Measurements from ENCODE around the gene GADD45A.

Gene GADD45A

DNA sequence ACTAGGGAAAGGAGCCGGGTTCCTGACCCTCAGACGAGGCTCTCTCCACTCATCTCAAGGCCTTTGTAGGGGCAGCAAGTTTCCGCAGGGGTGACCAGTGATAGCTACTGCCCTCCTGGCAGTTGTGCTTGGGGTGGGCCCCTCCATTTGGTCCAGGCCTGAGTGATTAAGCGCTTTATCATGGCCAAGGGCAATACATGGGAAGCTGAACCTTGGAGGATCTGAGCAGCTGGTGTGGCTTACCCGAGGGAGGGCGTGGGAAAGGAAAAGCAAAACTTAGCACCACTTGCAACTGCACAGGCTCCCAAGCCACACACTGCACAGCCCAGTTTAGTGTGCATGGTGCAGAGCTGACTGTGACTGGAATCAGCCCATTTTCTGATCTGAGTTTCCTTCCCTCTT lies 47.8 kb downstream of the GADD45A start:
- TF ChIP-seq, protein P1, sequence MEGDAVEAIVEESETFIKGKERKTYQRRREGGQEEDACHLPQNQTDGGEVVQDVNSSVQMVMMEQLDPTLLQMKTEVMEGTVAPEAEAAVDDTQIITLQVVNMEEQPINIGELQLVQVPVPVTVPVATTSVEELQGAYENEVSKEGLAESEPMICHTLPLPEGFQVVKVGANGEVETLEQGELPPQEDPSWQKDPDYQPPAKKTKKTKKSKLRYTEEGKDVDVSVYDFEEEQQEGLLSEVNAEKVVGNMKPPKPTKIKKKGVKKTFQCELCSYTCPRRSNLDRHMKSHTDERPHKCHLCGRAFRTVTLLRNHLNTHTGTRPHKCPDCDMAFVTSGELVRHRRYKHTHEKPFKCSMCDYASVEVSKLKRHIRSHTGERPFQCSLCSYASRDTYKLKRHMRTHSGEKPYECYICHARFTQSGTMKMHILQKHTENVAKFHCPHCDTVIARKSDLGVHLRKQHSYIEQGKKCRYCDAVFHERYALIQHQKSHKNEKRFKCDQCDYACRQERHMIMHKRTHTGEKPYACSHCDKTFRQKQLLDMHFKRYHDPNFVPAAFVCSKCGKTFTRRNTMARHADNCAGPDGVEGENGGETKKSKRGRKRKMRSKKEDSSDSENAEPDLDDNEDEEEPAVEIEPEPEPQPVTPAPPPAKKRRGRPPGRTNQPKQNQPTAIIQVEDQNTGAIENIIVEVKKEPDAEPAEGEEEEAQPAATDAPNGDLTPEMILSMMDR (conservative IDR thresholded peaks at IDR 0.05) = no peak
- no peak overlapping the region for H3K27ac ChIP-seq

DNA sequence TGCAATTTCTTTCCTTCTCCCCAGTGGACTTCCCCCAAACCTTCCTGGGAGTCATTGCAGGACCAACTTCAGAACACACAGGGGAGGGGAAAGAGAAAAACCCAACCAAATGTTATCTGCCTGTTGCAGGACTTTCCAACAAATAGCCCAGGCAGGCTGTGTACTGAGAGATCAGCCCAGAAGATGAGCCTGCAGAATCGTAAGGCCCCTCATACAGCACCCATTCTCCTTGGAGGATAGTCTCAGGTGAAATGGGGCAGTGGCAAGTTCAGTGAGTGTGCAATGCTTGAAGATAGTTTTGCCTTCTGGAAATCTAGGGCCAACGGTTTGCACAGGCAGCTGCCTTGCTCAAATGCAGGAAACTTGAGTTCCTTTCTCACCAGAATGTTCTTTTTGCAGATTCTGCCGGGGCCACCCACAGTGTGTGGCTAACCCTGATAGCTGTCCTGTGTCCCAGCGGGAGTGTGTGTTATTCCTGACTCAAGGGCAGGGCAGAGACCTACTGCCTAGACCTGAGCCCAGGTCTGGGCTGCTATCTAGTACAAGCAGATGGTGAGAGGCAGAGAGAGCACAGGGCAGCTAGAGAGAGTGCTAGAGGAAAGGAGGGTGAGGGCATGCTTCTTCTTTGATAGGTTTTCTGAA lies 48.8 kb downstream of the GADD45A start:
- TF ChIP-seq, protein P1 (conservative IDR thresholded peaks at IDR 0.05) = no peak
- H3K27ac ChIP-seq = no peak overlapping the region

DNA sequence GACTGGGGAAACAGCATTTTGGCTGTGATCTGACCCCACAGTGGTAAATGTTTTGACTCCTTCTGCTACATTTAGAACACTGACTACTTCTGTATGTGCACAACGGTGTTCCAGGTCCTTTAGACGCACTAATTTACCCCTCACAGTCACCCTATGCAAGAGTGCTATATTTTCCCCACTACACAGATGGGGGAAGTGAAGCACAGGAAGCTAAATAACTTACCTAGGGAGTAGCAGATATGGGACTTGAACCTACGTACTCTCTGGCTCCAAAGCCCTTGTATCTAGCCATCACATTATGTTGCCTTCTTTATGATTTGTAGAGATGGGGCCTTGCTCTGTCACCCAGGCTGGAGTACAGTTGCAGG lies 49.3 kb downstream of the GADD45A start:
- no peak overlapping the region for H3K27ac ChIP-seq
- TF ChIP-seq, protein P1 (conservative IDR thresholded peaks at IDR 0.05) = no peak

DNA sequence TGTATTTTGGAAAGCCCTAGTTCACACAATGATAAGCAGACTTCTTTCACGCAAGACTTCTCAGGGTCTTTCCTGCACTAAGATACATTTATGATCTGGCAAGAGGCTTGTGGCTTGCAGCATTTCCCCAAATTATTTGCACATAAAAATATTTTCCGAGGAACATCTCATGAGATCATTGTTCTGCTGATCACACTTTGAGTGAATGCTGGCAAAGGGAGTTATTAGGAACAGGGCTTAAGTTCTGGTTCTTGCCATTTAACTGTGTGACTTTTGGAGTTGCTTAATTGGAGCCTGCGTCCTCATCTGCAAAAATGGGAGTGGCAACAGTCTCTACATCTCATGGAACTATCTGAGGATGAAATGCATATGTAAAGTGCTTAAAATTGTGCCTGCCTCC lies 50.2 kb downstream of the GADD45A start:
- TF ChIP-seq, protein P1 (conservative IDR thresholded peaks at IDR 0.05) = no peak
- no peak overlapping the region for H3K27ac ChIP-seq

DNA sequence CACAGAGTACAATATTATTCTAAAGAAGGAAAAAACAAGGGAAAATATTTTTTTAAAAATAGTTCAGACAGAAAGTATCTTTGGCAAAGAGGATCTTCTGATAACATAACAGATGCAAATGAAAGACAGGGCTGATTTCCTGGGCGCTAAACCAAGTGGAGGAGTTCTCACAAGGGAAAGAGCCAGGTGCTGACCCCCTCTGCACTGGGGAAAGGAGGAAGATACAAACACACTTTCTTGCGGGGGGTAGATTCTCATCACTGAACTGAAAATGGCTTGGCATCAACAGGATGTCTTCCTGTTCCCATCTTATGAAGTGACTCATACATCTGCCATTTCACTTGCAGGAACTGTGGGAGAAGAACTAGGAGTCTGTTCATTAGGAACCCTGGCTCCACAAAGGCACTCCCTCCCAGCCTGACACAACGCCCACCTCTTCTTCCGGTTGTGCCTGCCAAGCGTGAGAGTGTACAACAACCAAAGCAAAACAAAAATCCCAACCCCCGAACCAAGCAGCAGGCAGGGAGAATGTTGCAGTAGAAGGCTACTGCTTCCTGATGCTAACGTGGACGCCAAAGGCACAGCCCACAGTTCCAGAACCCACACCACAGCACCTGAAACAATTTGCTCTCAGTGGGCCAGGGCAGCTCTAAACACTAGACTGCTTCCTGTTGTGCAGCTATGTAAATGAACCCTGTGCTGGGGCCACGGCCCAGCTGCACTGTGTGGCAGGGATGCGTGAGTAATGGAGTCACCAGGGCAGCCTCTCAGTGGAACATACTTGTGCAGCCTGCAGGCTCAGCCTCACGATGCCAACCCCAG lies 51.0 kb downstream of the GADD45A start:
- H3K27ac ChIP-seq = peak overlapping the region; percentile 47; the same call in 1 of the 2 replicates
- TF ChIP-seq, protein P1 (conservative IDR thresholded peaks at IDR 0.05) = no peak

DNA sequence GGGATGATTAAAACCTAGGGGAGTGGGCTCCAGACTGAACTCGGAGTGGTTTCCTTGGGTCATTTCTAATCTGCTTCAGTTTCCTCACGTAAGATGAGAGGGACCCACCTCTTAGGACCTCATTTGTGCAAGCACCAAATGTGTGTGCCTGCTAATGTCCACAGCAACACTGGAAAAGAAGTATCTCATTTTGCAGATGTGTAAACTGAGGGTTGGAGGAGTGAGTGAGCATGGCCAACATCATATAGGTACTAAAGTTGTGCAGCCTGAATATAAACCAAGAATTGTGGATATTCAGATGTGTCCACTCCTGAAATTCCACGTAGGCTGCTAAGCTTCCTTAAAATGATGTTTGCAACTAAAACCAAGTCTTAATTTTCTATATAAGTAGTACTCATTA lies 51.7 kb downstream of the GADD45A start:
- peak overlapping the region; percentile 47; the same call in 1 of the 2 replicates for H3K27ac ChIP-seq
- TF ChIP-seq, protein P1 (conservative IDR thresholded peaks at IDR 0.05) = no peak

DNA sequence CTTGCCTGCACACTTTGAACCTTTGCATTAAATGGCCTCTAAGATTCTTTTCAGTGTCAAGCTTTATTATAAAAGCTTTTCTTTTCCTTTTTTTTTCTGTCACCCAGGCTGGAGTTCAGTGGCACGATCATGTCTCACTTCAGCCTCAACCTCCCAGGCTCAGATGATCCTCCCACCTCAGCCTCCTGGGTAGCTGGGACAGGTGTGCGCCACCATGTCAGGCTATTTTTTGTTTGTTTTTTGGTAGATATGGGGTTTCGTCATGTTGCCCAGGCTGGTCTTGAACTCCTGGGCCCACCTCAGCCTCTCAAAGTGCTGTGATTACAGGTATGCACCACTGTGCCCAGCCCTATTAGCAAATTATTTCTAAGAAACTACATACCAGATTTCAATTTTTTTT lies 52.9 kb downstream of the GADD45A start:
- TF ChIP-seq, protein P1 (conservative IDR thresholded peaks at IDR 0.05) = no peak
- no peak overlapping the region for H3K27ac ChIP-seq

Data from VCaP (cell line).